AG09319 (cell line): ENCODE measurements around the gene PIP5K1B.

Experiments used
- DNase-seq: peaks from one replicate; pipeline ENCODE4 v3.0.0-alpha.2; 2010; ENCODE audit warnings: low read depth; ENCODE audit errors: extremely low read depth
- TF ChIP-seq, protein P1 (sequence below): IDR thresholded peaks from 2 replicates; pipeline ENCODE4 v1.5.1; 2011; ENCODE audit warnings: low read depth, mild to moderate bottlenecking, inconsistent platforms, low read length, moderate library complexity

PIP5K1B gene

DNA sequence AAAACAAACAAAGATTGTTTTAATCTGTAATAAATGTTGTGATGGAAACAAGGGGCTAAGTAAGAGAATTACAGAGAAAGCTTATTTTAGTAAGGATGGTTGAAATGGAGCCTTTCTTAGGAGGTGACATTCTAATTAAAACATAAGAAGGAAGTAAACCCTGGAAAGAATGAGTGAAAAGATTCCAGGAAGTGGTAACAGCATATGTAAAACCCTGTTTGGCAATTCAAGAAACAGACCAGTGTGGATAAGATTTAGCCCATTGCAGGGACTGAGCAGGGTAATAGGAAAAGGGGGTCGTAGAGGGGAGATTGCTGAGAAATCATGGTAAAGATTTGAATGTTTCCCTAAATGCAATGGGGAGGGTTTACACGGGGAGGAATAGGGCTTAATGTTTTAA, 21.6 kb upstream of the PIP5K1B start:
- TF ChIP-seq, protein P1, sequence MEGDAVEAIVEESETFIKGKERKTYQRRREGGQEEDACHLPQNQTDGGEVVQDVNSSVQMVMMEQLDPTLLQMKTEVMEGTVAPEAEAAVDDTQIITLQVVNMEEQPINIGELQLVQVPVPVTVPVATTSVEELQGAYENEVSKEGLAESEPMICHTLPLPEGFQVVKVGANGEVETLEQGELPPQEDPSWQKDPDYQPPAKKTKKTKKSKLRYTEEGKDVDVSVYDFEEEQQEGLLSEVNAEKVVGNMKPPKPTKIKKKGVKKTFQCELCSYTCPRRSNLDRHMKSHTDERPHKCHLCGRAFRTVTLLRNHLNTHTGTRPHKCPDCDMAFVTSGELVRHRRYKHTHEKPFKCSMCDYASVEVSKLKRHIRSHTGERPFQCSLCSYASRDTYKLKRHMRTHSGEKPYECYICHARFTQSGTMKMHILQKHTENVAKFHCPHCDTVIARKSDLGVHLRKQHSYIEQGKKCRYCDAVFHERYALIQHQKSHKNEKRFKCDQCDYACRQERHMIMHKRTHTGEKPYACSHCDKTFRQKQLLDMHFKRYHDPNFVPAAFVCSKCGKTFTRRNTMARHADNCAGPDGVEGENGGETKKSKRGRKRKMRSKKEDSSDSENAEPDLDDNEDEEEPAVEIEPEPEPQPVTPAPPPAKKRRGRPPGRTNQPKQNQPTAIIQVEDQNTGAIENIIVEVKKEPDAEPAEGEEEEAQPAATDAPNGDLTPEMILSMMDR, result no peak
- DNase-seq, result no peak

DNA sequence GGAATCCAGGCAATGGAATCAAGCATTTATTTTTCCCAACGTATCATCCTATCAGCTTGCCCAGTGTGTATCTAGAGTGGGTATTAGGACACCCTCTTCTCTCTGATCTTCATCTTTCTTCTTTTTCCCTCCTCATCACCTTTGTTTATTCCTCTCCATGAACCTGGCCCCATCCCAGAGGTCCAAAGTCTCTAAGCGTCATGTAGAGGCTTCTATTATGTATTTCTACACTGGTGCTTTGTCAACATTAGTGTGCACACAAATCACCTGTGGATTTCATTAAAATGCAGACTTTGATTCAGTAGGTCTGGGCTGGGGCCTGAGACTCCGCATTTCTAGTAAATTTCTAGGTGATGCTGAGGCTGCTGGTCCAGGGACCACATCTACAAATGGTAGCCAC, 19.8 kb upstream of the PIP5K1B start:
- TF ChIP-seq, protein P1, result no peak
- DNase-seq, result no peak

DNA sequence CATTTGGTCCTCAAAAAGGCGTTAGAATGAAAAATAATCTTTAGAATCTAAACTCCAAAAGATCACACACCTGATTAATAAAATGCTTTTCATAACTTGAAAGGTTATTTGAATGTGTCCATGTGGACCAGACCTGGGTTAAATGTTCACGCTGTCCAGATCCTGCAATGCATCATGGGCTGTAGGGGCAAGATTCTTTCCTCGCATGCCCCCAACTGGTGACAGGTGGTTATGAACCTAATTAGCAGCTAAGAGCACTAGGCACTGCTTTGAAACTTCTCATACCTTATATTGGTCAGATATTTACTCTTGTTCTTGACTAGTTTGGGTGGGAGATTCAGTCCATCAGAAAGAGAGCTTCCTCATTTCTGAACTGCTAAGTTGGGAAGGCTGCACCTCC, 19.3 kb upstream of the PIP5K1B start:
- TF ChIP-seq, protein P1, result no peak
- DNase-seq, result no peak

DNA sequence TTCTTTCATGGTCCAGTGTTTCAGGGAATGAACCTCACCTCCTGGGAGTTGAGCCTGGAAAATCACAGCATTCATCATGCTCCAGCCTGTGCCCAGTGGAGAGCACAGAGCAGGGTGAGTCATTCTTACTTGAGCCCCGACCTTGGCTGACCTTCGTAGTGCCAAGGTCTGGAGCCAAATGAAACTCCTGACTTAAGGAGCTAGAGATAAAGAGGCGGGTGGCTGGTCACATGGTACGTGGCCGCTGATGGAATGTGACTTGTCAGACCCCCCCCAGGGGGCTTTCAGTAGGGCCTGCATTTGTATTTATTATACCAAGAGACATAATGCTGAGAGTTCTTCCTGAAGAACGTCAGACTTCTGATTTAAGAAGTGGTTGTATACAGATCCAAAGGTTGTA, 15.0 kb upstream of the PIP5K1B start:
- TF ChIP-seq, protein P1, result no peak
- DNase-seq, result no peak

GRCh38 chr9:68692519-68692918, 12.5 kb upstream of the PIP5K1B start:
- DNase-seq, result no peak
- TF ChIP-seq, protein P1, result no peak

DNA sequence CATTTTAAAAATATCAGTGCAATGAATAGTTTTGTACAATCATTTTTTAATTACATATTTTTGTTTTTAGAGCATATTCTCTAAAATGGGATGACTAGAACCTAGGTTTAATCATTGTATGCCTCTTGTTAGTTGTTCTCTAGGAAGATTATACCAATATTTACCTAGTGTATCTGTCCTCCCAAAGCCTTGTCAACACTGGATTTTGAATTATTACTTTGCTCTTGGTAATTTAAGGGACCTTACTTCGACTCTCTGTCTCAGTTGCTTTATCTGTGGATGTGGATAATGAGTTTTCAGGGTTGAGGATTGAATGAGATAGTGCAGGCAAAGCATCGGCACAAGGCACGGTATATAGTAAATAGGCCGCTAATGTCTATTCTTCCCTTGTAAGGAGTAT, 10.9 kb upstream of the PIP5K1B start:
- TF ChIP-seq, protein P1, result no peak

GRCh38 chr9:68697851-68698250, 7.2 kb upstream of the PIP5K1B start:
- TF ChIP-seq, protein P1, result no peak
- DNase-seq, result no peak

More for the DNA sequence above, 10.9 kb upstream of the PIP5K1B start:
- DNase-seq, result no peak
